Activated T-cell treated with anti-CD3 and anti-CD28 coated beads for 1 hour (primary cell): Measurements from ENCODE around the gene AKAIN1.

Experiments
- DNase-seq: peaks from one replicate; pipeline ENCODE4 v3.0.0-alpha.2; 2020; ENCODE audit warnings: low read depth

Gene AKAIN1

DNA sequence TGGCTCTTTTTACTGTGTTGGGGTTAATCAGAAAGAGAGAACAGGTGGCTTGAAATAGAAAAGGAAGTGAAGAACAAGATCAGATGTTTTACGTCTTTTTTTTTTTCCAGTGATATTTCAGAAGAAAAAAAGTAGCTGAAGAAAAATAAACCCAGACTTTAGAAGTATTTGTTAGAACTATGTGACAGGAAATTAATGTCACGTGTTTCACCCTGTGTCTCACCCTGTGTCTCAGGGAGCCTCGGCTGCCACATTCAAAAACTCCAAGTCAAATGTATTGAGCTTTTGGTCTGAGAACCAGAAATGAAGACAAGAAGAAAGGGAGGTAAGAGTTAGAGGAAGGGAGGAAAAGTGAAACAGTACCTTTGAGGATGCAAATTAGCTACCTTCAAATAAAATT is 38.0 kb downstream of the AKAIN1 start:
- no peak for DNase-seq

- DNase-seq: no peak
These were observed 38.5 kb downstream of the AKAIN1 start for GRCh38 chr18:5158587-5158986.

DNA sequence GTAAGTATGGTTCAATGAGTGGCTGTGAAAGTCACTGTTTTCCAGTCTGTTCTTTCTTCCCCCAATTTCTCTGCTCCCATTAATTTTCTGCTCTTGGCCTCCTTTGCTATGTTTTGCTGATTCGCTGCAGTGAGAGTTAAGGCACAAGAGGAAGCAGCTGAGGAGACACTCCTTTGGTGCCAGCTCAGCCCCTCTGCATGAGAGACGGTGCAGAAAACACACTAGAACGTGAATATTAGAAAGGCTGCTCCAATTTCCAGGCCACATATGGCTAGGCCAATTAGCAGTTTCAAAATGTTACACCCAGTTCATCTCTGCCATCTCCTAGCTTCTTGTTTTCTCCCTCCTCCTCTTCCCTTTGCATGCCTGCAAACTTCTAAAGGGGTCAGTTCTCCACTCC is 38.9 kb downstream of the AKAIN1 start:
- no peak for DNase-seq

GRCh38 chr18:5155907-5156287 is 41.2 kb downstream of the AKAIN1 start:
- no peak for DNase-seq

GRCh38 chr18:5155218-5155906 is 41.7 kb downstream of the AKAIN1 start:
- DNase-seq: no peak

GRCh38 chr18:5152343-5153020 is 44.6 kb downstream of the AKAIN1 start:
- DNase-seq: no peak

DNA sequence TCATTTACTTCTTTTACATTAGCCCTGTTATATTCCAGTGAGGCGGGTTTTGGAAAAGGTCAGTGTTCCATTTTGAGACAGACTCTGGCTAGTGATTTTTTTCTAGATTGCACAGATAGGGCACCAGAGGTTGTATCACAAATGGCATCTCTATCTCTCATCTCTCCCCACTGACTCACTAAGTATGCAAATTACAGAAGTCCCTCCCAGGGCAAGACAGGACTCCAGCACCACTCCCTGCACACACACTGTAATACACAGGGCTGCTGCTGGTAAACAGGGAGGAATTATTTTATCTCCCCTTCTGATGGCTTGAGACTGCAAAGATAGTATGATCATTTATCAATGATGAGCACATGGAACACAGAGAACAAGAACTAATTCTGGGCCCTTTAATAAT is 46.2 kb downstream of the AKAIN1 start:
- no peak for DNase-seq

- DNase-seq: no peak
These were observed 51.0 kb downstream of the AKAIN1 start for GRCh38 chr18:5146093-5146492.

DNA sequence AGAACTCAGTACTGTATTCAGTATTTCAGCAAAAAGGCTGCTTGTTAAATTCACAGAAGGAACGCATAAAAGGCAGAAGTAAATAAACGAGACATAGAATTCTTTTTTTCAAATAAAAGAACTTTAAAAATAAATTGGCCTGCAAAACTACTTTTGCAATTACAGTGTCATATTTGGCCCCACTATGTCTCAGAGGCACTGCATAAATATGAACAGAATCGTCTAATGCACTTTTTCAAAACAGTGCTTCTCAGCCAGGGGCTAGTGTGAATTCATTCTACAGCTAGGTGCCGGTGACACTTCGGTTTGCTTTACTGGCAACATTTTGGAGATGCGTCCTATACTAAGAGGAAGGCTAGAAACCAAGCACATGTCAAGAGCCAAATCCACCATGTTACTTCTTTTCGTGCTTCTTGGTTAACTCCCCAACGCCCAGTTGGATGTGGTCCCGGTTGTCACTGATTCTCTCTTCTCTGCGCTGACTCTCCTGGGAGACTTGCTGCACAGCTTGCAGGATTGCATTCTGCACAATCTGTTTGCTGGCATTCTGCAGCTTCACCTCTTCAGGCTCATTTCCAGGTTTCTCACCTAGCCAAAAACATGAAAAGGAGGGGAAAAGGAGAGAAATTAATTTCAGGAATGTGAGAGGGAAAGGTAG is 51.8 kb downstream of the AKAIN1 start:
- DNase-seq: no peak

- DNase-seq: no peak
These were observed 52.4 kb downstream of the AKAIN1 start for GRCh38 chr18:5144629-5145028.

- no peak for DNase-seq
These were observed 54.2 kb downstream of the AKAIN1 start for GRCh38 chr18:5142859-5143258.

DNA sequence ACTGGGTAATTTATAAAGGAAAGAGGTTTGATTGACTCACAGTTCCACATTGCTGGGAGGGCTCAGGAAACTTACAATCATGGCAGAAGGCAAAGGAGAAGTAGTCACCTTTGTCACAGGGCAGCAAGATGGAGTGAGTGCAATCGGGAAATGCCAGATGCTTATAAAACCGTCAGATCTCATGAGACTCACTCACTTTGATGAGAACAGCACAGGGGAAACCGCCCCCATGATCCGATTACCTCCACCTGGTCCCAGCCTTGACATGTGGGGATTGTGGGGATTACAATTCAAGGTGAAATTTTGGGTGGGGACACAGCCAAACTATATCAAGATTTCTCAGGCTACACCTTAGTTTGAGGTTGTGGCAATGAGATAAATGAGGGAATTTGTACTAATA is 54.9 kb downstream of the AKAIN1 start:
- no peak for DNase-seq

DNA sequence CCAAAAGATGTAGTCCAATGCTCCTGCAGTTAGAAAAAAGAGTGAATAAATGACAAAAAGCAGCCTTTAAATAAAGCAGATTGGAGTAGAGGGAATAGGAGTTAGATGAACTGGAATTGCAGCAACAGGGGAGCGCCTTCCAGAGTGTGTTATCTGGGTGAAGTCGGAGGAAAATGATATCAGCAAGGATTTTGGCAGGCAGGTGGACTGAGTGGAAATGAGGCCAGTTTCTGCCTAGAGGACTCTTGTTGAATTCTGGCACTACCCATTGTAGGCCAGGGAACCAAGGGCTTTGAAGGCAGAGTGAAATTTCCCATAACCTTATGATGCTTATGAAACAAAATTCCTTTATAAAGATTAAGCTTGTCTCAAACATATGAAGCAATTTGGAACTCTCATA is 59.8 kb downstream of the AKAIN1 start:
- DNase-seq: no peak

DNA sequence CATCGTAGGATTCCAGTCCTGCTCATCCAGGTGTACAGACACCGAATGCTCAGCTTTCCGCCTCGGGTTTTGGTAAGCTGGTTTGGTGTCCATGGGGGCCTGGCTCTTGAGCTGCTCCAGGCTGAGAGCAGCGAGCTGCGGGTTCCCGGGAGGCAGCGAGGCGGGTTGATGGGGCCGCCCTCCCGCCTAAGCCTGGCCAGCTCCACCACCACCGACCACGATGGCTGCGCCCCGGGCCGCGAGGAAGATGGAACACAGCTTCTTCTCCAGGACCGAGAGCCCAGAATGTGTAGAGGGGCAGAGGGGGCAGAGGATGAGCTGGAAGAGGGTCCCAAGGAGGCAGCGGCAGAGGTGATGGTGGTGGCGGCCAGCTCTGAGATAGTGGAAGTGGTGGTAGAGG is 64.1 kb downstream of the AKAIN1 start:
- no peak for DNase-seq

DNA sequence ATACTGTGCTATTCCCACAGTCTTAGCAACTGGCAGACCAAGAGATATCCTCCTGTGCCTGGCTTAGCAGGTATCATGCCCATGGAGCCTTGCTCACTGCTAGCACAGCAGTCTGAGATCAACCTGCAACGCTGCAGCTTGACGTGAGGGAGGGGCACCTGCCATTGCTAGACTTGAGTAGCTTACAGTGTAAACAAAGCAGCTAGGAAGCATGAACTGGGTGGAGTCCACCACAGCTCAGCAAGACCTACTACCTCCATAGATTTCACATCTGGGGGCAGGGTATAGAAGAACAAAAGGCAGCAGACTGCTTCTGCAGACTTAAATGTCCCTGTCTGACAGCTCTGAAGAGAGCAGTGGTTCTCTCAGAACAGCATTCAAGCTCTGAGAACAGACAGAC is 74.8 kb downstream of the AKAIN1 start:
- no peak for DNase-seq

GRCh38 chr18:5110266-5110665 is 86.8 kb downstream of the AKAIN1 start:
- DNase-seq: no peak

GRCh38 chr18:5107988-5108387 is 89.1 kb downstream of the AKAIN1 start:
- no peak for DNase-seq

GRCh38 chr18:5106730-5107129 is 90.3 kb downstream of the AKAIN1 start:
- no peak for DNase-seq

DNA sequence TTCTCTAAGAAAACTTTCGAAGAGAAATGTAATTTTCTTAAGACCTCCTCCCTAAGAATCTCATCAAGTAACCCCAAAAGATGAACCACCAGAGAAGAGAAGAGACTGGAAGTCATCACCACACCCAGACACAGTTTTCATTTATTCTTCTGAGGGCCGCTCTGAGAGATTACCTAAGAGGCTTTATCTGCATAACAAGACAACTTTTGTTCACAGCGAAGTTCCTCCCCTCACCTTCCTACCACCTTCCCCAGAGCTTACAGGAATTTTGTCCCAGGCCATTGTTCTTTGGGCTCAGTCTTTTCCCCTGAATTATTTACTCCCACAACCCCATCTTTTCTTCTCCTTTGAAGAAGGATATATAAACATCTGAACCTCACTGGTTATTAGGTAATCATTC is 92.8 kb downstream of the AKAIN1 start:
- DNase-seq: no peak

GRCh38 chr18:5103693-5104092 is 93.4 kb downstream of the AKAIN1 start:
- DNase-seq: no peak

GRCh38 chr18:5103286-5103685 is 93.8 kb downstream of the AKAIN1 start:
- no peak for DNase-seq

DNA sequence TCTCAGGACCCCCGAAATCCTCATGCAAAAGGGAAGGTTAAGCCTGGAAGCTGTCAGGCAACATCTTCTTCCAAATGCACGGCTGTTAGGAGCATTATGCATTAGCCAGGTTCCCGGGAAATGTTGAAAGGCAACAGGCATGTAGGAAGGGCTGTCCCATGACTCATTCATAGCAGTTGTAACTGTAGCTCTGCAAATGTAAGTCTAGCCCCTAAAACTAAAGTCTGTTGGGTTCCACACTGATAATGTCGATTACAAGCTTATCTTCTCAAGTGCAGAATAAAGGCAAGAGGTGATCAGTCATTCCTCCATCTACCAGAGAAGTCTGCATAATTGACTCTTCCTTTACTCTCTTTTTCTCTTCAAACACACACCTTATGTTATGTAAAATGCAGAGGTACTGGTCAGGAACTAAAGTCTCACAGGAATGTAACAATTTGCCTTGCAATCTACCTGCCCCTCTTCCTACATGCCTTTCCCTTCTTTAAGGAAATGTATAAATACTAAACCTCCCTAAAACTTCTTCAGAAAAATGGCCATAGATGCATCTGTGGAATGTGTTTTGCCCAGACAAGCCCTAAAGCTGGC is 99.8 kb downstream of the AKAIN1 start:
- DNase-seq: no peak

DNA sequence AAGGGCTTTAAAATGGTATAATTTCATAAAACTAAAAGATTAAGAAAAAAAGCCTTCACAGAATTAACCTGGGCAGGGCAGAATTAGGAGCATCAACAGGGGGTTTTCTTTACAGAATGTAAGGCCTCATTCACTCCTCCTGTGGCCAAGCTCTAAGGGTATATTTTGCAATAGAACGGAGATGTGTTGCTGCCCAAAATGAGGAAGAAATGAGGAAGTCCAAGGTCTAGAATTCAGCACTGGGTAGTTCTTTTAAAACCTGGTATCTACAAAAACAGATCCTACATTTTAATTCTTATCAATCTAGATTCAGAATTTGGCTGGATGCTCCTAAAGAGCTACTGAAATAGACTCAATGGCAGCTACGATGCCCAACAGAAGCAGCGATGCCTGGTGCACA is 101.8 kb downstream of the AKAIN1 start:
- DNase-seq: no peak
